K562 (cell line): ENCODE results near the gene VPS13D. TPM values are rescaled to one million over a fixed set of nuclear protein-coding genes. Genes with fewer than 3 reads are reported as not detected.
A peak's percentile ranks its signal among the peaks of the same experiment; 100 is the strongest.

ENCODE experiments used
- ATAC-seq: fragments of 200-7000 bp; cut with Tn5 transposase; 3 replicates; pipeline ENCODE4 v1.9.1; 2020; ENCODE audit warnings: moderate library complexity
- BruUV-seq: library from RNA; stranded (reverse); fragments of 400-500 nt; replicated peaks from 2 replicates; lab custom pipeline; 2021; lab: Mats Ljungman, UMichigan
- CTCF ChIA-PET: fragments of 300-600 bp; formaldehyde crosslinking; extraction: SDS; loops from one replicate; lab custom pipeline; 2021; ENCODE audit warnings: low intra/inter-chr PET ratio; lab: Yijun Ruan, JAX
- POLR2A ChIA-PET: fragments of 300-600, 350-650 bp; sonication (Branson Sonifier 250); formaldehyde crosslinking; extraction: SDS; loops from one replicate; lab custom pipeline; 2021; ENCODE audit warnings: antibody characterized with exemption, inconsistent platforms; lab: Yijun Ruan, JAX
- DNase-seq, 4 experiments: peaks; one replicate each; pipeline versions ENCODE4 v3.0.0 to v3.0.0-alpha.2; 2011 to 2018; ENCODE audit warnings: low spot score in 3 of 4, mixed read lengths in 3 of 4; ENCODE audit errors: extremely low read depth in 1 of 4
- FAIRE-seq: peaks from 2 replicates; lab custom pipeline; 2011; peaks lifted over from hg19 to GRCh38; lab: Jason Lieb, UNC
- H2AFZ ChIP-seq: 2 replicates; pipeline ENCODE4 v1.6.0; 2011; ENCODE audit warnings: low read depth, low read length, control low read depth, inconsistent platforms
- H3K27ac ChIP-seq: fragments of 200-600 bp; 3 replicates; pipeline ENCODE4 v1.8.0; 2011; ENCODE audit warnings: low read depth, mild to moderate bottlenecking, control low read depth, inconsistent platforms, low read length, moderate library complexity, mixed read lengths; ENCODE audit errors: extremely low read depth
- H3K27me3 ChIP-seq, 2 experiments: fragments of 300-600 bp in 1 of 2; 2 replicates in 1 of 2; 3 replicates in 1 of 2; pipeline versions ENCODE4 v1.6.0 to v1.8.0; 2011; ENCODE audit warnings: inconsistent platforms in 2 of 2, low read length in 2 of 2, mild to moderate bottlenecking in 1 of 2, mixed read lengths in 1 of 2, moderate library complexity in 1 of 2; ENCODE audit not compliant: control insufficient read depth in 2 of 2, insufficient read depth in 2 of 2
- H3K36me3 ChIP-seq: fragments of 300-600 bp; 3 replicates; pipeline ENCODE4 v1.8.0; 2011; ENCODE audit warnings: mild to moderate bottlenecking, low read length, inconsistent platforms; ENCODE audit not compliant: control insufficient read depth, insufficient read depth
- H3K4me1 ChIP-seq, 2 experiments: fragments of 200-600 bp in 1 of 2; replicated peaks in 1 of 2; 2 replicates in 1 of 2; 3 replicates in 1 of 2; pipeline versions ENCODE4 v1.5.1 to v1.8.0; 2011; ENCODE audit warnings: inconsistent platforms in 2 of 2, low read length in 2 of 2, mild to moderate bottlenecking in 1 of 2, mixed read lengths in 1 of 2, moderate library complexity in 1 of 2; ENCODE audit not compliant: control insufficient read depth in 2 of 2, insufficient read depth in 2 of 2
- H3K4me2 ChIP-seq: 2 replicates; pipeline ENCODE4 v1.6.1; 2011; ENCODE audit warnings: low read length, control low read depth, inconsistent platforms, mixed read lengths; ENCODE audit not compliant: insufficient read depth
- H3K4me3 ChIP-seq: fragments of 200-600 bp; sonication (generic), shearing (Covaris generic); 2 replicates; pipeline ENCODE4 v1.5.1; 2016; ENCODE audit warnings: control low read depth, inconsistent platforms
- H3K79me2 ChIP-seq: fragments of 200-600 bp; 3 replicates; pipeline ENCODE4 v1.8.0; 2011; ENCODE audit warnings: low read length, inconsistent platforms; ENCODE audit not compliant: control insufficient read depth, insufficient read depth
- H3K9ac ChIP-seq, 2 experiments: 2 replicates each; pipeline versions ENCODE4 v1.6.0 to v1.6.1; 2011; ENCODE audit warnings: low read depth in 2 of 2, low read length in 2 of 2, control low read depth in 1 of 2, inconsistent platforms in 1 of 2, mild to moderate bottlenecking in 1 of 2, mixed read lengths in 1 of 2; ENCODE audit not compliant: insufficient read depth in 1 of 2
- H3K9me1 ChIP-seq: one replicate; pipeline ENCODE4 v1.6.0; 2011; ENCODE audit warnings: inconsistent platforms, mild to moderate bottlenecking, low read length, moderate library complexity; ENCODE audit not compliant: control insufficient read depth, insufficient read depth
- H3K9me3 ChIP-seq: replicated peaks from 2 replicates; pipeline ENCODE4 v1.5.1; 2011; ENCODE audit warnings: low read depth, low read length, inconsistent platforms; ENCODE audit not compliant: control insufficient read depth, insufficient read depth
- H4K20me1 ChIP-seq: replicated peaks from 2 replicates; pipeline ENCODE4 v1.6.1; 2011; ENCODE audit warnings: low read length, inconsistent platforms, mixed read lengths; ENCODE audit not compliant: control insufficient read depth, insufficient read depth
- DPF2 ChIP-seq: fragments of 450-650 bp; IDR thresholded peaks from 2 replicates; pipeline ENCODE4 v1.6.1; 2016
- ESRRA ChIP-seq: fragments of 450-650 bp; IDR thresholded peaks from 2 replicates; pipeline ENCODE4 v1.6.1; 2014; ENCODE audit warnings: low read depth, mild to moderate bottlenecking, moderate library complexity, borderline replicate concordance
- ETV1 ChIP-seq: fragments of 450-650 bp; conservative IDR thresholded peaks from 2 replicates; pipeline ENCODE4 v1.6.1; 2016; ENCODE audit warnings: missing genetic modification characterization, control low read depth, low read depth, missing compliant biosample characterization
- ETV5 ChIP-seq: sonication (generic); formaldehyde crosslinking; IDR thresholded peaks from 2 replicates; pipeline ENCODE4 v1.4.0; 2020; ENCODE audit warnings: low read depth, mild to moderate bottlenecking, missing genetic modification reagents
- FOXA3 ChIP-seq, 2 experiments: fragments of 450-650 bp in 1 of 2; sonication (generic) in 1 of 2; formaldehyde crosslinking; IDR thresholded peaks in 1 of 2; conservative IDR thresholded peaks in 1 of 2; 2 replicates each; pipeline versions ENCODE4 v1.4.0 to v1.8.0; 2020 to 2022; ENCODE audit warnings: mild to moderate bottlenecking in 2 of 2, missing genetic modification reagents in 1 of 2
- FOXK1 ChIP-seq: sonication (generic); formaldehyde crosslinking; IDR thresholded peaks from 2 replicates; pipeline ENCODE4 v1.8.0; 2022; ENCODE audit warnings: missing genetic modification reagents, mild to moderate bottlenecking, borderline replicate concordance
- HEY1 ChIP-seq: fragments of 250-450 bp; sonication (Bioruptor Pico); IDR thresholded peaks from 2 replicates; pipeline ENCODE4 v1.5.0; 2020; ENCODE audit warnings: mild to moderate bottlenecking, moderate library complexity, borderline replicate concordance
- NCOA1 ChIP-seq: fragments of 450-650 bp; IDR thresholded peaks from 2 replicates; pipeline ENCODE4 v1.6.1; 2016; ENCODE audit warnings: low read depth
- PHB2 ChIP-seq: fragments of 450-650 bp; IDR thresholded peaks from 2 replicates; pipeline ENCODE4 v1.6.1; 2017; ENCODE audit warnings: low read depth
- PTRF ChIP-seq: fragments of 450-650 bp; IDR thresholded peaks from 2 replicates; pipeline ENCODE4 v1.6.1; 2016; ENCODE audit warnings: mild to moderate bottlenecking, missing genetic modification characterization, missing compliant biosample characterization
- RAD21 ChIP-seq, 2 experiments: fragments of 250-450 bp in 1 of 2; fragments of 450-650 bp in 1 of 2; sonication (Bioruptor Pico) in 1 of 2; formaldehyde crosslinking in 1 of 2; IDR thresholded peaks in 1 of 2; conservative IDR thresholded peaks in 1 of 2; 2 replicates each; pipeline versions ENCODE4 v1.4.0 to v1.8.0; 2020 to 2022; ENCODE audit warnings: mild to moderate bottlenecking in 2 of 2, moderate library complexity in 1 of 2
- SMC3 ChIP-seq: conservative IDR thresholded peaks from 2 replicates; pipeline ENCODE4 v1.6.1; 2011; ENCODE audit warnings: low read depth, low read length, improper control_type of control experiment; ENCODE audit not compliant: insufficient read depth
- TAF7 ChIP-seq: fragments of 450-650 bp; IDR thresholded peaks from 2 replicates; pipeline ENCODE4 v1.6.1; 2016; ENCODE audit warnings: missing genetic modification characterization, missing compliant biosample characterization
- TAL1 ChIP-seq: fragments of 450-650 bp; IDR thresholded peaks from 2 replicates; pipeline ENCODE4 v1.6.1; 2016; ENCODE audit warnings: mild to moderate bottlenecking
- TBL1XR1 ChIP-seq, 2 experiments: IDR thresholded peaks; 2 replicates each; pipeline ENCODE4 v1.6.1; 2012; ENCODE audit warnings: improper control_type of control experiment in 2 of 2, low read length in 2 of 2, mild to moderate bottlenecking in 1 of 2
- ZBTB17 ChIP-seq: fragments of 450-650 bp; formaldehyde crosslinking; IDR thresholded peaks from 2 replicates; pipeline ENCODE4 v1.4.0; 2020; ENCODE audit warnings: mild to moderate bottlenecking
- ZFP36 ChIP-seq: fragments of 150-350 bp; IDR thresholded peaks from 2 replicates; pipeline ENCODE4 v1.6.1; 2018; ENCODE audit warnings: low read length, low read depth; ENCODE audit not compliant: partially characterized antibody
- ZNF134 ChIP-seq: fragments of 250-450 bp; sonication (Bioruptor Pico); conservative IDR thresholded peaks from 2 replicates; pipeline ENCODE4 v1.4.0; 2020
- ZNF175 ChIP-seq: fragments of 200-800 bp; sonication (Bioruptor generic); IDR thresholded peaks from 2 replicates; pipeline ENCODE4 v1.6.1; 2016; ENCODE audit warnings: low read depth, mild to moderate bottlenecking, missing genetic modification characterization, missing compliant biosample characterization
- ZNF224 ChIP-seq: sonication (generic); formaldehyde crosslinking; IDR thresholded peaks from 2 replicates; pipeline ENCODE4 v1.8.0; 2022; ENCODE audit warnings: mild to moderate bottlenecking, missing genetic modification reagents
- ZNF253 ChIP-seq: fragments of 250-450 bp; sonication (Bioruptor Pico); conservative IDR thresholded peaks from 2 replicates; pipeline ENCODE4 v1.6.1; 2021; ENCODE audit warnings: mild to moderate bottlenecking
- ZNF766 ChIP-seq: fragments of 200-800 bp; sonication (Bioruptor generic); conservative IDR thresholded peaks from 2 replicates; pipeline ENCODE4 v1.6.1; 2016; ENCODE audit warnings: missing genetic modification characterization, missing compliant biosample characterization
- WGBS: fragments of 100-300 bp; shearing (Covaris generic); methylation state at CpG from one replicate; pipeline ENCODE4 v1.1.6; 2016; ENCODE audit warnings: low coverage, mixed read lengths; ENCODE audit not compliant: insufficient coverage; ENCODE audit errors: missing lambda C conversion rate; 5-methylcytosine and 5-hydroxymethylcytosine counted together
- in situ Hi-C: fragments of 300-500 bp; cut with MboI; formaldehyde crosslinking; loops from 4 replicates; pipeline ENCODE4 v1.15.0; 2018; ENCODE audit warnings: inconsistent platforms, mixed read lengths
- intact Hi-C: fragments of 100-400 bp; cut with micrococcal nuclease; formaldehyde crosslinking; loops from 2 replicates; pipeline ENCODE4 v1.14.2; 2022
- polyA plus RNA-seq, 8 experiments: library from polyadenylated mRNA; depleted of rRNA in 4 of 8; stranded (reverse) in 5 of 8; unstranded in 3 of 8; fragments of >200 nt; fragmentation: Nextera tagmentation in 2 of 8; fragmentation: Illumina TruSeq in 1 of 8; extraction: Ambion mirVana in 2 of 8; extraction: Trizol in 1 of 8; gene quantifications; 2 replicates each; pipeline versions ENCODE4 v1.2.1 to v1.2.3, GENCODE V29; 2011 to 2014; ENCODE audit warnings: inconsistent platforms in 1 of 8, missing spikeins in 1 of 8
- total RNA-seq, 7 experiments: library from RNA; depleted of rRNA in 6 of 7; stranded (reverse); fragments of >200 nt in 6 of 7; fragmentation: Illumina TruSeq in 2 of 7; extraction: Trizol in 2 of 7; gene quantifications; 2 replicates each; pipeline versions ENCODE4 v1.2.1 to v1.2.3, GENCODE V29; 2011 to 2021; ENCODE audit warnings: low replicate concordance in 1 of 7
- TF ChIP-seq, protein P1 (sequence below): sonication (generic); formaldehyde crosslinking; IDR thresholded peaks from 2 replicates; pipeline ENCODE4 v1.8.0; 2022; ENCODE audit warnings: missing genetic modification reagents, mild to moderate bottlenecking, borderline replicate concordance

VPS13D gene
- total and polyA plus RNA-seq, 9 of the 15 experiments (the other 6 are each of a cell fraction or from before 2014, with no cell fraction given): 6.1 to 51.5 (median 38.5) TPM

DNA sequence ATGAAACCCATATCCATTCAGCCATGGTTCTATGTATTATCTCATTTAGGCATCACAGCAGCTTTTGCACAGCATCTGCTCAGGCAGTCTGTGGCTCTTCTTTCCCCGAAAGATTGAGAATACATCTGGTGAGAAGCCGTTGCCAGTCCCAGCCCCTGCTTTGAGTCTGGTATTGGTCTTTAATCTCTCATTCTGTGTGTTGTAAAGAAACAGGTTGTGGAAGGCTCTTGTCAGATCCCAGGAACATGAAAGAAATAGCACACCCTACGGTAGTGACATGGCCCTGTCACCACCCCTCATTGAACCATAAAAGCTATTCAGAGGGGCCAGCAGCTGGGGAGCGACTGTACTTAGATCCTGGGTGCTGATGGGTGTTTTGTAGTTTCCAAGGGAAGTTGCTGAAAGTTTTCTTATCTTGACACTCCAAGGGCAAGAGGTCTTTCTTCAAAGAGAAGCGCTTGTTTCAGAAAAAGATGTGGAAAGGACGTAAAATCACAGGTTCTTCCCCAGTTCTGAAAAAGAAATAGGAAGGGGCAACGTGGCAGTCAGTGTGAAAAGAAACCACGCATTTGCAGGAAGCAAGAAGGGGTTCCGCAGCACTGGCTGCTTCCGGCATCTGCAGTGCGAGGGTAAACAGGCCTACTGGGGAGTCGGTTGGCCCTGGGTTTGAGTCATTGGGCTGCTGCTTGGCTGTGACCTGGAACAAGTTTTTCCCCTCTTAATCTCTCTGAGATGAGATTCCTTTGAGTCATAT, 243.1 kb downstream of the VPS13D start:
- POLR2A ChIA-PET: interaction anchor here (0.6 to 1.1 kb wide), 6 partner anchors 8 to 31 kb away, joined by 3 to 6 read pairs (median 3); no protein-coding TSS in a partner anchor
- H2AFZ ChIP-seq: peak overlapping the region; percentile 50
- FAIRE-seq (peak; percentile 59), DNase-seq (peak; percentile 44 to 81 (median 54)), ATAC-seq (peak; percentile 62)
- H3K36me3 ChIP-seq: peaks cover 36% of the 10 kb centered on the region
- intact Hi-C loops: no loop called here
- H3K9ac ChIP-seq: peak overlapping the region; percentile 43 to 48; a peak in 3 of 4 replicates
- peak overlapping the region; percentile 38 for H3K4me2 ChIP-seq
- peaks cover 43 to 84% of the 10 kb centered on the region in 2 experiments for H3K4me1 ChIP-seq
- peak overlapping the region; percentile 92 for H3K27ac ChIP-seq
- peaks cover 5% of the 10 kb centered on the region; the same call in 1 of the 3 replicates for H3K79me2 ChIP-seq
- peaks cover 4% of the 10 kb centered on the region; the same call in 1 of the 2 replicates for H3K9me3 ChIP-seq
- H3K9me1 ChIP-seq: no peaks in the 10 kb centered on the region
- no peaks in the 10 kb centered on the region for H4K20me1 ChIP-seq
- H3K4me3 ChIP-seq: no peak overlapping the region
- WGBS: 27% methylated on average over 12 of the region's 12 CpGs
- in situ Hi-C loops: no loop called here
- BruUV-seq: no TSS peak
- CTCF ChIA-PET: interaction anchor here (0.7 kb wide), 1 partner anchor 10 kb away, joined by 3 read pairs; no protein-coding TSS in a partner anchor
- no peaks in the 10 kb centered on the region for H3K27me3 ChIP-seq
- 0 out of 2 replicates have a peak, but pooled peaks have one; percentile 14 for TF ChIP-seq PTRF (tag)
- TF ChIP-seq ETV1 (tag): 0 out of 2 replicates have a peak, but pooled peaks have one; percentile 17
- peak; percentile 85 for TF ChIP-seq ZNF766
- TF ChIP-seq DPF2: peak; percentile 71
- TF ChIP-seq ETV5 (CRISPR knock-in tag): no peak; the same call in 1 of the 2 replicates
- no peak for TF ChIP-seq NCOA1
- TF ChIP-seq SMC3: no peak
- TF ChIP-seq ZFP36: peak; percentile 12
- peak; percentile 66 for TF ChIP-seq ESRRA
- no peak for TF ChIP-seq ZNF224 (CRISPR knock-in tag)
- no peak for TF ChIP-seq HEY1 (CRISPR knock-in tag)
- no peak for TF ChIP-seq ZNF175 (CRISPR knock-in tag)
- no peak for TF ChIP-seq TAF7
- TF ChIP-seq RAD21 (CRISPR knock-in tag; conservative IDR thresholded peaks at IDR 0.05 in 1 of 2, IDR thresholded peaks at IDR 0.05 in 1 of 2): no peak
- TF ChIP-seq ZNF253 (CRISPR knock-in tag): no peak
- no peak for TF ChIP-seq ZNF134 (CRISPR knock-in tag)
- TF ChIP-seq, protein P1, sequence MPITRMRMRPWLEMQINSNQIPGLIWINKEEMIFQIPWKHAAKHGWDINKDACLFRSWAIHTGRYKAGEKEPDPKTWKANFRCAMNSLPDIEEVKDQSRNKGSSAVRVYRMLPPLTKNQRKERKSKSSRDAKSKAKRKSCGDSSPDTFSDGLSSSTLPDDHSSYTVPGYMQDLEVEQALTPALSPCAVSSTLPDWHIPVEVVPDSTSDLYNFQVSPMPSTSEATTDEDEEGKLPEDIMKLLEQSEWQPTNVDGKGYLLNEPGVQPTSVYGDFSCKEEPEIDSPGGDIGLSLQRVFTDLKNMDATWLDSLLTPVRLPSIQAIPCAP (CRISPR knock-in tag): no peak
- peak; percentile 54; the same call in 1 of the 2 replicates for TF ChIP-seq ZBTB17 (CRISPR knock-in tag)
- TF ChIP-seq PHB2: no peak
- no peak; a peak in 1 of 4 replicates for TF ChIP-seq TBL1XR1 (IDR thresholded peaks at IDR 0.05; ENCODE audit: low read length in 2 of 2)
- TF ChIP-seq FOXK1: 0 out of 2 replicates have a peak, but pooled peaks have one; percentile 20
- TF ChIP-seq TAL1: peak; percentile 26; the same call in 1 of the 2 replicates
- peak; percentile 30 to 60; a peak in 1 of 4 replicates for TF ChIP-seq FOXA3 (CRISPR knock-in tag; conservative IDR thresholded peaks at IDR 0.05 in 1 of 2, IDR thresholded peaks at IDR 0.05 in 1 of 2)
